GM15510 (cell line): Measurements from ENCODE around the gene PRICKLE2.

Source experiments
- POLR2A ChIP-seq: IDR thresholded peaks from 3 replicates; pipeline ENCODE4 v1.6.1; 2011; ENCODE audit warnings: borderline replicate concordance; ENCODE audit not compliant: insufficient read length; ENCODE audit errors: extremely low read depth

PRICKLE2 gene

GRCh38 chr3:64108231-64108630 is 117.0 kb downstream of the PRICKLE2 start:
- no peak for TF ChIP-seq POLR2A

- TF ChIP-seq POLR2A = no peak
Observed at GRCh38 chr3:64107190-64107589, 118.1 kb downstream of the PRICKLE2 start.

- no peak for TF ChIP-seq POLR2A
Observed at GRCh38 chr3:64105816-64106215, 119.5 kb downstream of the PRICKLE2 start.

GRCh38 chr3:64104691-64105111 is 120.6 kb downstream of the PRICKLE2 start:
- no peak for TF ChIP-seq POLR2A

GRCh38 chr3:64104006-64104405 is 121.3 kb downstream of the PRICKLE2 start:
- no peak for TF ChIP-seq POLR2A

GRCh38 chr3:64103131-64103530 is 122.1 kb downstream of the PRICKLE2 start:
- no peak for TF ChIP-seq POLR2A

- no peak for TF ChIP-seq POLR2A
Observed at GRCh38 chr3:64102147-64102546, 123.1 kb downstream of the PRICKLE2 start.

GRCh38 chr3:64099316-64099715 is 126.0 kb downstream of the PRICKLE2 start:
- no peak for TF ChIP-seq POLR2A

- no peak for TF ChIP-seq POLR2A
Observed at GRCh38 chr3:64098670-64099069, 126.6 kb downstream of the PRICKLE2 start.

GRCh38 chr3:64097920-64098319 is 127.3 kb downstream of the PRICKLE2 start:
- TF ChIP-seq POLR2A = no peak

GRCh38 chr3:64095802-64096201 is 129.5 kb downstream of the PRICKLE2 start:
- TF ChIP-seq POLR2A = no peak

- no peak for TF ChIP-seq POLR2A
Observed at GRCh38 chr3:64094713-64095079, 130.6 kb downstream of the PRICKLE2 start.

- no peak for TF ChIP-seq POLR2A
Observed at GRCh38 chr3:64093825-64094712, 131.2 kb downstream of the PRICKLE2 start.

- TF ChIP-seq POLR2A = no peak
Observed at GRCh38 chr3:64093211-64093610, 132.1 kb downstream of the PRICKLE2 start.

- TF ChIP-seq POLR2A = no peak
Observed at GRCh38 chr3:64091501-64091900, 133.8 kb downstream of the PRICKLE2 start.
